NOMO-1 (cell line): ENCODE measurements around the gene FTMT.
"Not testable (repeated sequence)": the region's sequence is repeated elsewhere in the genome, so short reads cannot be mapped to it uniquely, and the experiment has no call there.

ENCODE experiments used
- DNase-seq, 2 experiments: peaks; one replicate each; lab custom pipeline; 2025; ENCODE audit not compliant: unreplicated experiment in 2 of 2; lab: John Stamatoyannopoulos, UW

Gene FTMT

DNA sequence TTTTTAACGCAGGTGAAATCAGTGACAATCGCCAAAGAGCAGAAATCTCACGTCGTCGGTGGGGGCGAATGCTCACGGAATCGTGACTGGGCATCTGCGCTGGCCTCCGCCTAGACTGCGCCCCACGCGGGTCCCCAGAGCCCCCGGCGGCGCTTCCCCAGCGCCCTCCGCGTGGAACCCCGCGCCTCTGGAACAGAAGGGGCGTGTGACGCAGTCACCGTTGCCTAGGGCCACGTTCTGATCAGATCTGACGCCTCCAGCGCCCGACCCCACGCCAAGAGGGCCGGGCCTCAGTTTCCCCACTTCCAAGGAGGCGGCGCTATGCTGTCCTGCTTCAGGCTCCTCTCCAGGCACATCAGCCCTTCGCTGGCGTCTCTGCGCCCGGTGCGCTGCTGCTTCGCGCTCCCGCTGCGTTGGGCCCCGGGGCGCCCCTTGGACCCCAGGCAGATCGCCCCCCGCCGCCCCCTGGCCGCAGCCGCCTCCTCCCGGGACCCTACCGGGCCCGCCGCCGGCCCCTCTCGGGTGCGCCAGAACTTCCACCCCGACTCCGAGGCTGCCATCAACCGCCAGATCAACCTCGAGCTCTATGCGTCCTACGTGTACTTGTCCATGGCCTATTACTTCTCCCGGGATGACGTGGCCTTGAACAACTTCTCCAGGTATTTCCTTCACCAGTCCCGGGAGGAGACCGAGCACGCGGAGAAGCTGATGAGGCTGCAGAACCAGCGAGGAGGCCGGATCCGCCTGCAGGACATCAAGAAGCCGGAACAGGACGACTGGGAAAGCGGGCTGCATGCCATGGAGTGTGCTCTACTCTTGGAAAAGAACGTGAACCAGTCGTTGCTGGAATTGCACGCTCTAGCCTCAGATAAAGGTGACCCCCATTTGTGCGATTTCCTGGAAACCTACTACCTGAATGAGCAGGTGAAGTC, at the start of gene FTMT:
FTMT (plus strand) TSS at position 240 of the 932 bp plus-strand sequence; CDS start at position 322, 82 bp downstream.
- DNase-seq, result no peak

DNA sequence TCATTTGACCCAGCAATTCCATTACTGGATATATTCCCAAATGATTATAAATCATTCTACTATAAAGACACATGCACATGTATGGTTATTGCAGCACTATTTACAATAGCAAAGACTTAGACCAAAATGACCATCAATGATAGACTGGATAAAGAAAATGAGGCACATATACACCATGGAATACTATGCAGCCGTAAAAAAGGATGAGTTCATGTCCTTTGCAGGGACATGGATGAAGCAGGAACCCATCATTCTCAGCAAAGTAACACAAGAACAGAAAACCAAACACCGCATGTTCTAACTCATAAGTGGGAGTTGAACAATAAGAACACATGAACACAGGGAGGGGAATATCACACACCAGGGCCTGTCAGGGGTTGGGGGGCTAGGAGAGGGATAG, 46.4 kb upstream of the FTMT start:
- not testable (repeated sequence) for DNase-seq

DNA sequence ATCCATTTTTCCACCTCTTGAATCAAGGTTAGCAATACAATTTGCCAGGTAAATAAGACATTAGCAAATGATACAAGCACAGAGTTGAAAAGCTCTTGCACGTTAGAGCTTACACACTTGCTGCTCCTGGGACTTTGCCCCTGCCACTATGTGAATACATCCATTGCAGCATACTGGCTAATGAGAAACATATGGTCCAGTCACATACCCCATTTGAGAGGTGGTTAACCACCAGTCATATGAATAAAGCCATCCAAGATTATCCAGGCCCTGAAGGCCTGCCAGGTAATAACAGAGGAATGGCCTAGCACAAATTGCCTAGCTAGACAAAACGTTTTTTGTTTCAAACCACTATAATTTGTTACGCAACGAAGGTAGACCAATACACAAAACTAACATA, 45.8 kb upstream of the FTMT start:
- no peak for DNase-seq

DNA sequence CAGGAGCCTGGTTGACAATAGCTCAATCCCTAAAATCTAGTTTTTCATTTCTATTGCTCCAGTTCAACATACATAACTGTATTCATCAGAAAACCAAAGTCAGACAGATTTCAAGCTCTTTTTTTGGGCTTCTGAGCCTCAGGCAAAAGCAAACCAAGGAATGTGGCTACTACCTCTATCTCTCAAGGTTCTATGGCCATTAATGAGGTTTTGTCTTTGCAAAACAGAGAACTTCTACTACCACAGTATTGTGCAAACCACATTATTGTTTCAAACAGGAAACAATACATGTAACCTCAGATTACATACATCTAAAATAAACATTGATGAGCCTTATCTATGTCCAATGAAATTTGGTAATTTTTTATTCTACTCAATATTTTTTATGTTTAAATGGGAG, 35.5 kb upstream of the FTMT start:
- DNase-seq, result no peak

DNA sequence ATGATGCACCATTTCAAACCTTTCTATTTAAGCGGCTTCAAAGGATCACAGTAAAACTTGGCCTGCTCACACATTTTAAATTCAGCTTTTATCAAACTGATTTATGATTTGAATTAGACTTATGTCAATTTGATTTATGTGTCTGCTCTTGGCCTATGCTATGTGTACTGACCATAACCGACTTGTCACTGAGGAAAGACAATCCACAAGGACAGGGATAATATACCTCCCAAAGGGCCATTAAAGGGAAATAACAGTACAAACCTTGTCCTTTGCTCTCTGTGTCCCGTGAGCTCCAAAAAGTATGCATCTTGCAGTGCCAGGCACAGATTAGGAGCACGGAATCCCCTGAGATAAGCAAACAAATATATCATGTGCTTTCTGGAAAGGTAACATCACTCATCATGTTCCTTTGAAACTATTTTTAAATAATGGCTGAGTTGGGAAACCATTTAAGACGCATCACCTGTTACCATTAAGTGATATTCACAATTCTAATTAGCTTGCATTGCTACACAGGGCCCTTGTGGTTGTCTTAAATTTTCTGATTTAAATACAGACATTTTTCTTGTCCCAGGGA, 31.9 kb upstream of the FTMT start:
- no peak for DNase-seq

DNA sequence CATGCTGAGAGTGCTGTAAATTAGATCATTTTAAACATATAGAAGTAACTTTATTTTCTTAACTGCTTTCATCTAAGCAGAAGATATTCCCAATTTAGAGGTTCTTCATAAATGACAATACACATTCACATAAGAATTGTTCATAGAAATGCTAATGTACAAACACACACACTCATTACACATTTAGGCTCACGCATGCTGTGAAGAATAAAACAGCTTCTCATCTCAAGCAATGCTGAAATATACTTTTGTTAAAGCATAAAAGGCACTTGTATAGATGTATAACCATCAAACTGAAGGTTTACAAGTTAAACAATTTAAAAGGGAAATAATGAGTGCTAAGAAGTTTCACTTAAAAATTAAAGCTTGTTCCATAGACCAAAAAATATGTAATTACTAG, 18.1 kb upstream of the FTMT start:
- DNase-seq, result no peak

DNA sequence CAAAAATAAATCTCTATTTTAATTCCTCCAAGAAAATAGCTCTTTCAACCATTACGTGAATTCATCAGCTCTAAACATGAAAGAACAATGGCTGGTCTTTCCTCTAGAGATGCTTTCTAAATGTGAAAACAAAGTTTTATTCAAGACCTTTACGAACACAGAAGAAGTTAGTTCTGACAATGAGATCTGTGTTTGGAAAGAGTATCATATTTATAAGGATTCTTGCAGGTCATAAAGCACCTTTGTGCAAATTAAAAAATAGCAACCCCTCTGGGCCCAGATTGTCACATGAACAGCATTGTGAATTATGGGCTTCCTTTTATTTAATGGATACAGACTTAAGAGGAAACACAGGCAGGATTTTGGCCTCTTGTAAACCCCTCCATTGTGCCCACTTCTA, 17.7 kb upstream of the FTMT start:
- no peak for DNase-seq

DNA sequence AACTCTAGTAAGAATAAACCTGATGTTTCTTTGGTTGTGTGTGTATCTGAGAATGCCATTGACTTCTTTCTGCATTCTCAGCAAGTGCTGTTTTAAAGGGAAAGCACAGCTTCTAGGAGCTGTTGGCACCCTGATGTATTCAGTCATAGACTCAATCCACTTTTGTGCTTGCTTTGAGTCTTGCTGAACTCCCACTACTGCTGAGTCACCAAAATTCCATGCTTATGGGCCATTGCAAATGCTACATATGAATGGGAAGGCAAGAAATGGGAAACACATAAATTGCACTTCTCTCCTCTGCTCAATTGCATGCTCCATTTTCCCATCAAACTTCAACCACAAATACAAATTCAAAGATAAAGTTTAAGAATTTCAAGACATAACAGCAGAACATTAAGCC, 9.8 kb upstream of the FTMT start:
- no peak for DNase-seq

DNA sequence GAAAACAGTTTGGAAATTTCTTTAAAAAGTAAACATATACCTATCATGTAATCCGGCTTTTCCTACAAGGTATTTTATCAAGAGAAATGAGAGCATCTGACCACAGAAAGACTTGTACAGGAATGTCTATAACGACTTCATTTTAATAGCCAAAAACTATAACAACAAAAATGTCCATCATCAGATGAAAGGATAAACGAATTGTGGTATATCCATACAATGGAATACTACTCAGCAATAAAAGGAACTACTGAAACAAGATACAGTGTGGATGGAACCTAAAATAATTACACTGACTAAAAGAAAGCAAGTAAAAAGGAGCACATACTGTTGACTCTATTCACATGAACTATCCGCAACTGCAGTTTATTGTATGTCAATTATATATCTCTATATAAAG, 1.4 kb upstream of the FTMT start:
- DNase-seq, result no peak

DNA sequence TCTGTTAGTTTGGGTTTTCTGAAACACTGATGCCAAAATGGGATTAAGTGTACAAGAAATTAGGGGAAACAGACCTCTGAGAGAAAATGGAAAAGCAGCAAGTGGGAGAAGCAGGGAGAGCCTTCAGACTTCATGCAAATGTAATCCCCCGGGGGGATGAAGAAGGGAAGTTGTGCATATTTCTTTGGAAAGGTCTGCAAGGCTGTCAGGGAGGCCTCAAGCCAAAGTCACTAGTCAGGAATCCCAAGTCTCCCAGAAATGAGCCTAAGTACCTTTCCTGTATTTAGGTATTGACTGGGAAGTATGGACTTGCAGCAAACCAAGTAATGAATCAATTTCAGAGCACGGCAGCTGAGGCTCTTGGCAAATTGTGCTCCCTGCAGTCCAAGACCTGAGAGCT, 2.2 kb downstream of the FTMT start:
- no peak for DNase-seq

DNA sequence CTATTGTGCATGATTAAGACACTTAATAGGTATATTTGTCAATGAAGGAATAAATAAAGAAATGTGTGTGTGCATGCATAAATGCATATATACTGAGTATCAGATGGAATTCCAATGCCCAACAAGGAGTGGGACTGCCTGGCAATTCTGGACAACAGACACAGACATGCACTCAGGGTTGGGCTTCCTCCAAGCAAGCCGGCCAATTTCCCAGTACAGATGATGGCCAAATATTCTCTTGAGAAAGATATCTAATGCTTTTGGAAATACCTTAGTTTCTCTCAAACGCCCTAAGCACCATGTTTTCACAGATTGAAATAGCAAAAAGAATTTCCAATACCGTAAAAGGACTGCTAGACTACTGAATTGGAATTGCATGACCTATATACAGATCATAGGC, 11.1 kb downstream of the FTMT start:
- DNase-seq, result no peak

DNA sequence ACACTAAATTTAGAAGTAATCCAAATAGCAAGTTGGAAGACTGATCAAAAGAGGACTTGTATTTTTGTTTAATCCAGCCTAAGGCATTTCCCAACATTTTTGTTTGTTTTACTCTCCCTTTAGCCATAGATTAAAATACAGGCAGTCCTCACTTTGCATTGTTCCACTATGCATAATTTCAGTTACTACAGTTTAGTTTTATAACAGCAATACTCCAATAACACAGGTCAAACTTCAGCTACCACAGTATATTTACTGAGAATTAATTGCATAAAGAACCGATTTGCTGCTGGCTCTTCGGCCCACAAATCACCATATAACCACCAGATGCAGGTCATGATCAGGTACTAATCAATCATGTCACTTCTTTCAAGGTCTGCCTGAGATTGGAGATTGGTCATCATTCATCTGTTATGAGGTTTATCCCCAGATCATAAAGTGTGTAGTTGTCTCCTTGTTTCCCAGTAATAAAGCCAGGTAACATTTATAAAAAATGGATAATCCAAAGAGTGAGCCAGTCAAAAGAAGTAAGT, 12.1 kb downstream of the FTMT start:
- DNase-seq, result no peak

DNA sequence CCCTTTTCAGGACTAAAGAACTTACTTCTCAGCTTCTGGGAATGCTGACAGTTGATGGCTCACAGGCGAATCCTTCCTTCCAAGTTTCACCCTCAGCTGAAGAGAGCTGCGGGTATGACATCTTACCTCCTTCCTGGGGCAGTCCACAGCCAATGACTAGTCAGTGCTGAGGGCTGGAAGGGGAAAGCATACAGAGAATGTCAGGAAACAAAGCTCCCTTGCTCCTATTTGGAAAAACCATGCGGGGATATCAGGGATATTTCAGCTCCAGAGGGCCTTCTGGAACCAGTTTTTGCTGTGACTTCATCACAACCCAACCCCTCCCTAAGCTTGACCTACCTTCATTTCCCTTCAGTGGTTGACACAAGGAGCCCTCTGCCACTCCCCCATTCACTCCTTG, 15.7 kb downstream of the FTMT start:
- DNase-seq, result no peak

DNA sequence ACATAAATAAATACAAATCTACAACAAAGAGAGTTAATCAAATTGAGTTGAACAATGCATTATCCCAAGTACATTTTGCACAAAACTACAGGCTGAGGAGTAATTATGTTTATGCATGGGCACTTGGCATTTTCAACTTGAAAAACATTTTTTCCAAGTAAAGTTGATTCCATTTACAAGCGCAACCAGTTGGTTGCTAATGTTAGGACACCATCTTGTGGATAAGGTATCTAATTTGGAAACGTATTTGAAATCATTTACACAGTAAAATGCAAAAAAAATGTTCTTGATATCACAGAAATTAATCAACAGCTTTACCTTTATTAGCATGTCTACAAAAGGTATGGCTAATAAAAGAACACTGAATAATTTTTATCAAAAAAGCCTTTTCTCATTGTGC, 18.8 kb downstream of the FTMT start:
- no peak for DNase-seq

DNA sequence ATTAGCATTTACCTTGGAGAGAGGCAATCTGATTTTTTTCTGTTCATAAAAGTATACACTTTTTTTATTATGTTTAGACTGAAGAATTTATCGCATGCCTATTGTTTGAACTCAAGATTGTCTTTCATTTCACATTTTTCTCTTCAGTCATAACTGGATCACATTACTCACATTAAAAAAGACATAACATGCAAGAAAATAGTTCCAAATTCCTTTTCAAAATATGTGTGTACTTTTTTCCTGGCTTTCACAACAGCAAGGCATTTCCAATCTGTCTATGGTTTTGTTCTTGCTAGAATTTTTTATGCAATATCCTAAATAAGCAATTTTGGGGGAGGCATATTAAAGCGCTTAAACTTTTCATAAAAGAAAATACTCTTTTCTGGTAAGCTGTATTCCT, 21.2 kb downstream of the FTMT start:
- DNase-seq, result no peak

DNA sequence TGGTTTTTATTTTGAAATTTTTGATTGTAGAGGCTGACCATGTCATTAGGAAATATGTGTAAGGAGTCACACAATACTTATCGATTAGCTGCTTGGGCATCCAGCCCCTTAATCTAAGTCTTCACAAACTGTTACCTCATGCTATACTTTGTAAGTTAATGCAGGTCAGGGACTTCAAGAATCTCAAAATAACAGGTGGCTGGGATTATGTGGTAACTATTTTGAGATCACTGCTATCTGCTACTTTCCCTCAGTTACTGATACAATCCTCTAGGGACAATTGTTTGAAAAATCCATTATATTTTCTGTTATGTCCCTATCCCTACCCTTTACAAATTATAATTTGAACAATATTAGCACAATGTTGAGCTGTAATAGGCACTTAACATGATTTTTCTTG, 21.7 kb downstream of the FTMT start:
- DNase-seq, result no peak

DNA sequence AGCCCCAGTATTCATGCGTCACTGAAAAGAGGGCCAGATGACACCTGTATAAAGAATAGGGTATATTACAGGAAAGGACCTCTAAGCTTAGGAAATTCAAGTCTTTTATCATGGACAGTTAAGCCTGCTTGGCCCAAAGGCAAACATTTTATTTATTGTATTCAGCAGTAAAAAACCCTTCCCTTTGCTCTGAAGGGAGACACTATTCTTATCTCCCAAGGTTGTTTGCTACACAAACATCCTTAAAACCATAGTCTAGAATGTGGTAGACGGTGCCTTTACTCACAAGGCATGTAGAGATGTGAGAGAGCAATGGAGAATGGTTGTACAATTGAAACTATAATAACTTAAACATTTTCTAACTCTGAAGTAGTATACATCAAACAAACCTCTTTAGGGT, 33.9 kb downstream of the FTMT start:
- DNase-seq, result no peak

DNA sequence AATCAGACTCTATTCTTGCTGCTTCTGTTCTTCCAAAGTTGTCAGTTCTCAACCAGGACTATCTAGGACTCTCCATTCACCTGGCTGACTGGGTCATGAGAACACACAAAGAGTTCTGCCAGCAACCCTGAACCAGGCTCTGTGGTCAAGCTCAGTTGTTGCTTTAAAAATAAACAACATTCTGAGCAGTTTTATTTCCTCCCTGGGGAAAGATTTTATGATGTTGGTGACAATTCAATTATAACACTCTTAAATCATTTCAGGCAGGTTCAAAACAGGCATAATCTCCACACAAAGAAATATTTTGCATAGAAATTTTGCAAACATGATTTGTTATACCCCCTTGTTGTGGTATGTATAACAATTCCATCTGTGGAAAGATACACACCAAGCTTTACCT, 36.0 kb downstream of the FTMT start:
- no peak for DNase-seq

DNA sequence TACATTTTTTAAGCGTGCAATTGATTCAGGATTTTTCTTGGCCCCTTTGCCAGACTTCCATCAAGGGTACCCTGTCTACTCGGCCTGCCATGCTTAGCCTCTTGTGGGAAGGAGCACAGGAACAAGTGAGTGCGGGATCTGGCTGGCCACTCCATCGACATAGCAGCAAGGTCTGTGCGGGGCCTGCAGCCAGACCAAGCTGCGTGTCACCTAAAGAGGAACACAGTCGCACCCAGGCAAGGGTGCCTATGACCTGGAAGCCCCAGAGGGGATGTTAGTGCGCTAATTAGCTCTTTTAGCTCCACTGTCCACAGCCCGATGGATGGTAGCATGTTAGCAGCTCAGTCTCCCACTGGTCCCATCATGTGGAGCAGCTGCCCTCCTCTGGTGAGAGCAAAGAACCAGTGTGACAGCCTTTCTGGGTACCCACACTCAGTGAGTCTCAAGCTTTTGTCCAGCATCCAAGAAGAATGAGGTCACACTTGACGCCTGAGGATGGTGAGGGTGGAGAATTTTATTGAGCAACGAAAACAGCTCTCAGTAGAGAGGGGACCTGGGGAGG, 38.7 kb downstream of the FTMT start:
- no peak for DNase-seq

DNA sequence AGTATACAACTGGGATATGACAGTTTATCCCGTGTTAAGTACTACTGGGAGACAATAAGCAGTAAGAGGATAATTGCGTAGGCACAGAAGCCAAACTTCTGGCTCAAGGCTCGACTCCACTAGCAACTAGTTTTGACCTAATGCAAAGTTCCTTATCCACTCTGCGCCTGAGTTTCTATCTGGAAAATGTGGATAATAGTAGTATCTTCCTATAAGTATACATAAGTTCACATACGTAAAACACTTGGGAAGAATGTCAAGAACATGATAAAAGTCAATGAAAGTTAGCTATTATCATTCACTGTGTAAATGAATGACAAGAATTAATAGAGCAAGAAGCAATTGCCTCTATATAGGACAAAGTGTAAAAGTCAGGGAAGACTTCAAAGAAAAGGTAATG, 45.7 kb downstream of the FTMT start:
- no peak for DNase-seq

DNA sequence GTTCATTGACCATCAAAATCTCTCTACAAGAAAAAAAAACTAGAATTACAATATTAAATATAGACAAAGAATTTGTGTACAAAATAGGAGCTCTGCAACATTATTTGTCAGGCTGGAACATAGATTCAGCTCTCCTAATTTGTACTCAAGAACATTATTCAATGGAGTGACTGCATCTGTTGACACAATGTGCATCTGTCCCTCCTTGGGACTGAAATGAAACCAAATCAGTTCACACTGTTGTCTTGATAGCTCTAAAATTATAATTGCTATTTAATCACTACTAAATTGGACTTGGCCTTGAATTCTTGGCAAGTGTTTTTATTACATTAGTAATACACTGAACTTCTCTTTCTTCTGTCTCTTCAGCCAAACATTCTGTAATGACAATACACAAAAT, 47.7 kb downstream of the FTMT start:
- no peak for DNase-seq
